Measurements from ENCODE around the gene ZNF793.

Gene ZNF793

DNA sequence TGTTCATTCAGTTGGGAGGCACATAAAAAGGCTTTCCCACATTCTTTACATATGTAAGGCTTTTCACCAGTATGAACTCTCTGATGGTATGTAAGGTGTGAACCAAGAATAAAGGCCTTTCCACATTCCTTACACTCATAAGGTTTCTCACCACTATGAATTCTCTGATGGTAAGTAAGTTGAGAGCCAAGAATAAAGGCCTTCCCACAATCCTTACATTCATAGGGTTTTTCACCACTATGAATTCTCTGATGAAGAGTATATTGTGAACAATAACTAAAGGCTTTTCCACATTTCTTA, 58.6 kb downstream of the ZNF793 start:
- no peak for DNase-seq (ENCODE audit: low read depth)

DNA sequence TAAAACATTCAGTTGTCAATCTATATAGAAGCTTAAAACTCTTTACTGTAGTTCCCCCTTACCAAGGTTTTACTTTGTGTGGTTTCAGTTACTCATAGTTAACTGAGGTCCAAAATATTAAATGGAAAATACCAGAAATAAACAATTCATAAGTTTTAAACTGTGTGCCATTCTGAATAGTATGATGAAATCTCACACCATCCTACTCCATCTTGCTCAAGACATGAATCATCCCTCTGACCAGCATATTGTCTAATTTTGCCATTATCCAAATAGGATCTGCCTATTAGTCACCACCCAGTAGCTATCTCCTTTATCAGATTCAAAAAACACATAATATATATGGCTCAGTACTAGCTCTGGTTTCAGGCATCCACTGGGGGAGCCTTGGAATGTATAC, 65.5 kb downstream of the ZNF793 start:
- peak; percentile 39 for DNase-seq (ENCODE audit: low read depth)

DNA sequence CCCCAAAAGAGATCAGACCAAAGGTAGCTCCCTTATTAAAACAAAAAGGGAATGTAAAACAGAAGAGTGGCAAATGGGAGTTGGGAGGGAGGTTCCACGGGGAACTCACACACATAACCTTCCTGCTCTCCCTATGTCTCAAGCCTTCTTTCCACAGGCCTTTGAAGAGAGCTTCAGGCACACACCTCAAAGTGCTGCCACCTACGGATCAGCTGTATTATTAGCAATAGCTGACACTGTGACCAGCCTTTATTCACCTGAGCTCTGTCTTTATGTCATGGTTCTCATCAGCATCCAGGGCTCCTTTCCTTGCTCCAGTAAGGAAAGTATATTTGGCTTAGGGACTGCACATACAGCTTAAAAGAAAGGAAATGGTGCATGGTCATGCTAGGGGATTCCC, 76.6 kb downstream of the ZNF793 start:
- DNase-seq (ENCODE audit: low read depth) = no peak
